ENCODE measurements around the gene PKNOX2.

The PKNOX2 gene

GRCh38 chr11:125356797-125357196 lies 192.2 kb downstream of the PKNOX2 start:
- no peak for DNase-seq (ENCODE audit: low read depth)
- H3K4me3 ChIP-seq (replicated peaks; ENCODE audit: low read depth, low read length), result no peak overlapping the region
- no peak for TF ChIP-seq CTCF (IDR thresholded peaks at IDR 0.05; ENCODE audit: low read length, missing control alignments)

GRCh38 chr11:125357551-125357950 lies 193.0 kb downstream of the PKNOX2 start:
- no peak for TF ChIP-seq CTCF (IDR thresholded peaks at IDR 0.05; ENCODE audit: low read length, missing control alignments)
- no peak for DNase-seq (ENCODE audit: low read depth)
- no peak overlapping the region for H3K4me3 ChIP-seq (replicated peaks; ENCODE audit: low read depth, low read length)

- TF ChIP-seq CTCF (IDR thresholded peaks at IDR 0.05; ENCODE audit: low read length, missing control alignments), result no peak
- DNase-seq (ENCODE audit: low read depth), result peak; percentile 33
- no peak overlapping the region for H3K4me3 ChIP-seq (replicated peaks; ENCODE audit: low read depth, low read length)
These were observed 193.8 kb downstream of the PKNOX2 start for GRCh38 chr11:125358254-125358840.

GRCh38 chr11:125359130-125359529 lies 194.6 kb downstream of the PKNOX2 start:
- no peak for TF ChIP-seq CTCF (IDR thresholded peaks at IDR 0.05; ENCODE audit: low read length, missing control alignments)
- no peak for DNase-seq (ENCODE audit: low read depth)
- H3K4me3 ChIP-seq (replicated peaks; ENCODE audit: low read depth, low read length), result no peak overlapping the region

- no peak overlapping the region for H3K4me3 ChIP-seq (replicated peaks; ENCODE audit: low read depth, low read length)
- no peak for DNase-seq (ENCODE audit: low read depth)
- TF ChIP-seq CTCF (IDR thresholded peaks at IDR 0.05; ENCODE audit: low read length, missing control alignments), result no peak
These were observed 195.5 kb downstream of the PKNOX2 start for GRCh38 chr11:125360066-125360465.

GRCh38 chr11:125364121-125364826 lies 199.7 kb downstream of the PKNOX2 start:
- no peak overlapping the region for H3K4me3 ChIP-seq (replicated peaks; ENCODE audit: low read depth, low read length)
- peak; percentile 34 for DNase-seq (ENCODE audit: low read depth)
- TF ChIP-seq CTCF (IDR thresholded peaks at IDR 0.05; ENCODE audit: low read length, missing control alignments), result peak; percentile 27

Data from fibroblast of pulmonary artery (primary cell).